Loucy (cell line): ENCODE data around the gene FBXW12.

Experiments
- H2AFZ ChIP-seq: fragments of 200-600 bp; sonication (generic); 2 replicates; pipeline ENCODE4 v1.6.0; 2016; ENCODE audit warnings: antibody characterized with exemption, mild to moderate bottlenecking, low read length, moderate library complexity
- H3F3A ChIP-seq: fragments of 200-600 bp; 2 replicates; pipeline ENCODE4 v1.6.0; 2016; ENCODE audit warnings: antibody characterized with exemption, low read depth, mild to moderate bottlenecking
- H3K27me3 ChIP-seq: fragments of 200-600 bp; sonication (generic); 2 replicates; pipeline ENCODE4 v1.6.1; 2014; ENCODE audit warnings: low read length, mild to moderate bottlenecking; ENCODE audit not compliant: insufficient read depth, poor library complexity, severe bottlenecking
- H3K36me3 ChIP-seq: fragments of 200-600 bp; sonication (generic); 2 replicates; pipeline ENCODE4 v1.6.1; 2016; ENCODE audit warnings: low read length; ENCODE audit not compliant: insufficient read depth
- H3K4me1 ChIP-seq: fragments of 200-600 bp; sonication (generic); 2 replicates; pipeline ENCODE4 v1.5.1; 2014; ENCODE audit warnings: low read length, mild to moderate bottlenecking; ENCODE audit not compliant: insufficient read depth, poor library complexity, severe bottlenecking
- H3K4me2 ChIP-seq: fragments of 200-600 bp; sonication (generic); 2 replicates; pipeline ENCODE4 v1.6.0; 2014; ENCODE audit warnings: antibody characterized with exemption, low read length, low read depth, mild to moderate bottlenecking; ENCODE audit not compliant: poor library complexity, severe bottlenecking
- H3K4me3 ChIP-seq: fragments of 200-600 bp; sonication (generic); 2 replicates; pipeline ENCODE4 v1.5.1; 2014; ENCODE audit warnings: low read length, mild to moderate bottlenecking, mixed read lengths; ENCODE audit not compliant: poor library complexity, severe bottlenecking
- H3K79me2 ChIP-seq: fragments of 200-600 bp; sonication (generic); 2 replicates; pipeline ENCODE4 v1.6.1; 2014; ENCODE audit warnings: low read length; ENCODE audit not compliant: insufficient read depth
- H3K9ac ChIP-seq: fragments of 200-600 bp; sonication (generic); 2 replicates; pipeline ENCODE4 v1.6.0; 2014; ENCODE audit warnings: mild to moderate bottlenecking, low read depth, low read length, moderate library complexity; ENCODE audit not compliant: poor library complexity, severe bottlenecking
- H3K9me2 ChIP-seq: fragments of 200-600 bp; sonication (generic); replicated peaks from 2 replicates; pipeline ENCODE4 v1.6.1; 2016; ENCODE audit warnings: low read depth, low read length, mixed read lengths
- H3K9me3 ChIP-seq: fragments of 200-600 bp; sonication (generic); 2 replicates; pipeline ENCODE4 v1.6.1; 2014; ENCODE audit warnings: mild to moderate bottlenecking, antibody characterized with exemption, low read length, low read depth; ENCODE audit not compliant: insufficient read depth
- H4K20me1 ChIP-seq: fragments of 200-600 bp; sonication (generic); 2 replicates; pipeline ENCODE4 v1.6.0; 2014; ENCODE audit warnings: antibody characterized with exemption, low read length, mild to moderate bottlenecking; ENCODE audit not compliant: insufficient read depth, poor library complexity, severe bottlenecking
- EZH2phosphoT487 ChIP-seq: fragments of 200-600 bp; IDR thresholded peaks from 2 replicates; pipeline ENCODE4 v1.6.1; 2018; ENCODE audit warnings: antibody characterized with exemption, mild to moderate bottlenecking, moderate library complexity, borderline replicate concordance
- TF ChIP-seq, protein P1 (sequence below): fragments of 200-600 bp; sonication (generic); conservative IDR thresholded peaks from 2 replicates; pipeline ENCODE4 v1.5.1; 2014; ENCODE audit warnings: mild to moderate bottlenecking, antibody characterized with exemption, low read length

The FBXW12 gene

DNA sequence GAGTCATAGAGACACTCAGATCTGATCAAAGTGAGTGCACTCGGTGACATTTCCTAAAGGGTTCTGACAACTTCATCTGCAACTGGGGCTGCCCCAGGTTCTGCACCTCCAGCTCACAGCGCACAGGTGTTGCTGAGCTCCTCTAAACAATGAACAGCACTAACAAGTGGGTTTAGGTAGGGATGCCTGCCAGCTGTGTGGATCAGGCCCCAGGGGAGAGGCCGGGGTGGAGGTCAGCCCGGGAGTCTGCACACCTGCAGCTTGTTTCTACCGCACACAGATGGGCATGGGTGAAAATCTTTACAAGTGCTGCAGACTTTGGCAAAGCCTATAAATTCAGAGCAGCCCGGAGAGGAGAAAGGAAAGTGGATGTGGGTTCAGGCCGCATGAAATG, 355 bp downstream of the FBXW12 start:
- no peaks in the 10 kb centered on the region for H3K36me3 ChIP-seq
- H3K9me3 ChIP-seq: no peaks in the 10 kb centered on the region

DNA sequence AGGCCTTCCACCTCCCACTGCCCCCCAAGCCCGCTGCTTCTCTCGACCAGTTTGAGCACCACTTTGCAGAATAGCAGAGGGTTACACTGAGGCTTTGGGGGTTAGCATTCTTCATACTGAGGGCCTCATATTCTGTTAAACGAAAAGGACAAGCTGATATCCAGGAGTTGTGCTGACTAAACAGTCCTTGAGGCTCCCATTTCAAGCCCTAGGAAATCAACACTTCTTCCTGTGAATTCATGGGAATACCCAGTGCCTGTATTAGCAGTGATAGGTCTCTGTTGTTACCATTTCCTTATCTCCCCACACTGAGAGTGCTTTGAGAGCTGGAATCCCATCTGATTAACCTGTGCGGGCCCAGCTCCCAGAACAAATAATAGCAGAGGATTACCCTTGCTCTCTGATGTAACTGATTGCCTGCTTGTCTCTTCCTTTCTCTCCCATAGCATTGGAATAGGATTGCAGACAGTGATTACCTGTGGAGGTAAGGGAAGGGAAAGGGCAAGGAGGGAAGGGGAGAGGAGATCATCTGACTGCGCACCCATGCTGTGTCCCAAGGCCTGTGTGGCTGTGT, 930 bp downstream of the FBXW12 start:
- H3K9me3 ChIP-seq: no peaks in the 10 kb centered on the region
- no peaks in the 10 kb centered on the region for H3K4me1 ChIP-seq
- H3K4me3 ChIP-seq: no peak overlapping the region

More for the DNA sequence above, 355 bp downstream of the FBXW12 start:
- no peak for TF ChIP-seq EZH2phosphoT487
- TF ChIP-seq, protein P1, sequence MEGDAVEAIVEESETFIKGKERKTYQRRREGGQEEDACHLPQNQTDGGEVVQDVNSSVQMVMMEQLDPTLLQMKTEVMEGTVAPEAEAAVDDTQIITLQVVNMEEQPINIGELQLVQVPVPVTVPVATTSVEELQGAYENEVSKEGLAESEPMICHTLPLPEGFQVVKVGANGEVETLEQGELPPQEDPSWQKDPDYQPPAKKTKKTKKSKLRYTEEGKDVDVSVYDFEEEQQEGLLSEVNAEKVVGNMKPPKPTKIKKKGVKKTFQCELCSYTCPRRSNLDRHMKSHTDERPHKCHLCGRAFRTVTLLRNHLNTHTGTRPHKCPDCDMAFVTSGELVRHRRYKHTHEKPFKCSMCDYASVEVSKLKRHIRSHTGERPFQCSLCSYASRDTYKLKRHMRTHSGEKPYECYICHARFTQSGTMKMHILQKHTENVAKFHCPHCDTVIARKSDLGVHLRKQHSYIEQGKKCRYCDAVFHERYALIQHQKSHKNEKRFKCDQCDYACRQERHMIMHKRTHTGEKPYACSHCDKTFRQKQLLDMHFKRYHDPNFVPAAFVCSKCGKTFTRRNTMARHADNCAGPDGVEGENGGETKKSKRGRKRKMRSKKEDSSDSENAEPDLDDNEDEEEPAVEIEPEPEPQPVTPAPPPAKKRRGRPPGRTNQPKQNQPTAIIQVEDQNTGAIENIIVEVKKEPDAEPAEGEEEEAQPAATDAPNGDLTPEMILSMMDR: no peak
- Histone ChIP-seq H3K4me3 (no peak overlapping the region), H3K4me2 (no peak overlapping the region), H3K9me2 (no peaks in the 10 kb centered on the region), H3K79me2 (no peaks in the 10 kb centered on the region), H3K4me1 (no peaks in the 10 kb centered on the region), H3F3A (no peaks in the 10 kb centered on the region), H3K9ac (no peak overlapping the region), H4K20me1 (no peaks in the 10 kb centered on the region), H2AFZ (no peak overlapping the region), H3K27me3 (no peaks in the 10 kb centered on the region)

DNA sequence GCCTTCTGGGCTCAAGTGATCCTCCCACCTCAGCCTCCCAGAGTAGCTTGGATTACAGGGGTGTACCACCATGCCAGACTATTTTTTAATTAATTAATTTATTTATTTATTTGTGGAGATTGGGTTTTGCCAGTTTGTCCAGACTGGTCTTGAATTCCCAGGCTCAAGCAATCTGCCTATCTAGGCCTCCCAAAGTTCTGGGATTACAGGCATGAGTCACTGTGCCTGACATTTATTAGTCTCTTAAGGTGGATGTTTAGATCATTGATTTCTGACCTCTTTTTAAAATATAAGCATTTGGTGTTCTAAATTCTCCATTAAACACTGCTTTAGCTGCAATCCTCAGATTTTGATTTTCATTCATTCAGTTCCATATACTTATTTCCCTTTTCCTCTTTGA, 15.6 kb downstream of the FBXW12 start:
- Histone ChIP-seq H2AFZ (no peak overlapping the region), H3K79me2 (no peaks in the 10 kb centered on the region), H4K20me1 (no peaks in the 10 kb centered on the region), H3K4me3 (no peak overlapping the region), H3K9ac (no peak overlapping the region), H3K36me3 (no peaks in the 10 kb centered on the region), H3K4me2 (no peak overlapping the region), H3K9me3 (no peaks in the 10 kb centered on the region), H3F3A (no peaks in the 10 kb centered on the region), H3K4me1 (no peaks in the 10 kb centered on the region), H3K9me2 (no peaks in the 10 kb centered on the region), H3K27me3 (no peaks in the 10 kb centered on the region)
- TF ChIP-seq, protein P1: no peak
- no peak for TF ChIP-seq EZH2phosphoT487

More for the DNA sequence above, 930 bp downstream of the FBXW12 start:
- no peak overlapping the region for H2AFZ ChIP-seq
- no peaks in the 10 kb centered on the region for H3K27me3 ChIP-seq
- no peaks in the 10 kb centered on the region for H4K20me1 ChIP-seq
- H3K36me3 ChIP-seq: no peaks in the 10 kb centered on the region
- no peak overlapping the region for H3K4me2 ChIP-seq
- H3K79me2 ChIP-seq: no peaks in the 10 kb centered on the region
- no peaks in the 10 kb centered on the region for H3K9me2 ChIP-seq
- H3K9ac ChIP-seq: no peak overlapping the region
- TF ChIP-seq, protein P1: no peak
- no peak for TF ChIP-seq EZH2phosphoT487
- H3F3A ChIP-seq: no peaks in the 10 kb centered on the region
